Hepatocyte (in vitro differentiated cells): ENCODE measurements around the gene HK2. TPM values are rescaled to one million over a fixed set of nuclear protein-coding genes. Genes with fewer than 3 reads are reported as not detected.

Source experiments
- DNase-seq: peaks from one replicate; pipeline ENCODE4 v3.0.0-alpha.2; 2016; ENCODE audit warnings: low spot score
- H2AFZ ChIP-seq: fragments of 200-600 bp; sonication (generic); 2 replicates; pipeline ENCODE4 v1.6.0; 2016; ENCODE audit warnings: antibody characterized with exemption, mild to moderate bottlenecking
- H3K27ac ChIP-seq: fragments of 200-600 bp; sonication (generic); 2 replicates; pipeline ENCODE4 v1.5.1; 2016; ENCODE audit warnings: mild to moderate bottlenecking
- H3K27me3 ChIP-seq: fragments of 200-600 bp; sonication (generic); 2 replicates; pipeline ENCODE4 v1.6.1; 2016
- H3K36me3 ChIP-seq: fragments of 200-600 bp; sonication (generic); replicated peaks from 2 replicates; pipeline ENCODE4 v1.5.1; 2016; ENCODE audit warnings: low read depth; ENCODE audit not compliant: insufficient read depth
- H3K4me1 ChIP-seq: fragments of 200-600 bp; sonication (generic); 2 replicates; pipeline ENCODE4 v1.5.1; 2016; ENCODE audit warnings: mild to moderate bottlenecking, moderate library complexity; ENCODE audit not compliant: insufficient read depth
- H3K4me2 ChIP-seq: fragments of 200-600 bp; sonication (generic); 2 replicates; pipeline ENCODE4 v1.6.0; 2016
- H3K4me3 ChIP-seq: fragments of 200-600 bp; sonication (generic); 2 replicates; pipeline ENCODE4 v1.5.1; 2016; ENCODE audit warnings: mild to moderate bottlenecking
- H3K79me2 ChIP-seq: fragments of 200-600 bp; sonication (generic); 2 replicates; pipeline ENCODE4 v1.6.0; 2017; ENCODE audit warnings: mild to moderate bottlenecking
- H3K9me2 ChIP-seq: fragments of 200-600 bp; sonication (generic); replicated peaks from 2 replicates; pipeline ENCODE4 v1.6.0; 2017; ENCODE audit warnings: mild to moderate bottlenecking; ENCODE audit not compliant: insufficient read depth
- H3K9me3 ChIP-seq: fragments of 200-600 bp; sonication (generic); 2 replicates; pipeline ENCODE4 v1.5.1; 2016; ENCODE audit warnings: low read depth, mild to moderate bottlenecking
- H4K20me1 ChIP-seq: fragments of 200-600 bp; sonication (generic); 2 replicates; pipeline ENCODE4 v1.6.0; 2016; ENCODE audit warnings: mild to moderate bottlenecking; ENCODE audit not compliant: insufficient read depth, poor library complexity, severe bottlenecking
- CTCF ChIP-seq: fragments of 200-600 bp; sonication (generic); IDR thresholded peaks from 2 replicates; pipeline ENCODE4 v1.5.1; 2016; ENCODE audit warnings: antibody characterized with exemption, mild to moderate bottlenecking; ENCODE audit not compliant: poor library complexity
- EZH2 ChIP-seq: fragments of 200-600 bp; sonication (generic); IDR thresholded peaks from 2 replicates; pipeline ENCODE4 v1.6.1; 2016; ENCODE audit warnings: antibody characterized with exemption, mild to moderate bottlenecking, borderline replicate concordance
- EZH2phosphoT487 ChIP-seq: fragments of 200-600 bp; sonication (generic); IDR thresholded peaks from one replicate; pipeline ENCODE4 v1.6.1; 2018; ENCODE audit warnings: antibody characterized with exemption, mild to moderate bottlenecking, low read depth, moderate library complexity; ENCODE audit not compliant: unreplicated experiment, severe bottlenecking
- WGBS: methylation state at CpG from one replicate; pipeline ENCODE4 v1.1.6; 2016; ENCODE audit warnings: low lambda C conversion rate; ENCODE audit errors: missing lambda C conversion rate; 5-methylcytosine and 5-hydroxymethylcytosine counted together
- polyA plus RNA-seq: library from polyadenylated mRNA; unstranded; fragments of >200 nt; fragmentation: Nextera tagmentation; extraction: Ambion mirVana; gene quantifications from 2 replicates; pipeline ENCODE4 v1.2.1, GENCODE V29; 2016
- total RNA-seq: library from RNA; depleted of rRNA; stranded (reverse); fragments of >200 nt; gene quantifications from 2 replicates; pipeline ENCODE4 v1.2.3, GENCODE V29; 2014

Gene HK2
- total and polyA plus RNA-seq, 2 experiments from 2014 or later = 25.4 to 25.6 TPM

- Histone ChIP-seq H3K36me3 (no peaks in the 10 kb centered on the region), H3K27me3 (no peaks in the 10 kb centered on the region), H4K20me1 (no peaks in the 10 kb centered on the region), H3K79me2 (no peaks in the 10 kb centered on the region), H2AFZ (no peak overlapping the region), H3K27ac (no peak overlapping the region), H3K4me3 (no peak overlapping the region), H3K4me1 (peaks cover 14% of the 10 kb centered on the region), H3K4me2 (no peak overlapping the region), H3K9me3 (no peaks in the 10 kb centered on the region), H3K9me2 (no peaks in the 10 kb centered on the region)
- TF ChIP-seq EZH2phosphoT487 = no peak
- no peak for TF ChIP-seq EZH2
- TF ChIP-seq CTCF = no peak
- 55% methylated on average over 2 of the region's 2 CpGs for WGBS
- no peak for DNase-seq
Observed at GRCh38 chr2:74814102-74814501, 19.8 kb upstream of the HK2 start.

GRCh38 chr2:74815941-74816340 lies 18.0 kb upstream of the HK2 start:
- H3K79me2 ChIP-seq = no peaks in the 10 kb centered on the region
- no peaks in the 10 kb centered on the region for H3K9me3 ChIP-seq
- H3K4me2 ChIP-seq = no peak overlapping the region
- no peak for DNase-seq
- no peak overlapping the region for H3K4me3 ChIP-seq
- WGBS = 92% methylated on average over 1 of the region's 1 CpG
- TF ChIP-seq CTCF (no peak), EZH2 (no peak), EZH2phosphoT487 (no peak)
- H4K20me1 ChIP-seq = no peaks in the 10 kb centered on the region
- H3K36me3 ChIP-seq = no peaks in the 10 kb centered on the region
- no peak overlapping the region for H2AFZ ChIP-seq
- peak overlapping the region; percentile 39 for H3K27ac ChIP-seq
- H3K4me1 ChIP-seq = peaks cover 14% of the 10 kb centered on the region
- H3K9me2 ChIP-seq = no peaks in the 10 kb centered on the region
- no peaks in the 10 kb centered on the region for H3K27me3 ChIP-seq

GRCh38 chr2:74816540-74817303 lies 17.2 kb upstream of the HK2 start:
- Histone ChIP-seq H3K36me3 (no peaks in the 10 kb centered on the region), H3K4me1 (peaks cover 14% of the 10 kb centered on the region), H3K9me3 (no peaks in the 10 kb centered on the region), H2AFZ (peak overlapping the region; percentile 23), H4K20me1 (no peaks in the 10 kb centered on the region), H3K79me2 (no peaks in the 10 kb centered on the region), H3K9me2 (no peaks in the 10 kb centered on the region), H3K27ac (peak overlapping the region; percentile 90), H3K4me3 (no peak overlapping the region), H3K27me3 (no peaks in the 10 kb centered on the region), H3K4me2 (peak overlapping the region; percentile 73)
- TF ChIP-seq CTCF (no peak), EZH2 (no peak), EZH2phosphoT487 (no peak)
- DNase-seq = peak; percentile 45
- WGBS = 20% methylated on average over 7 of the region's 7 CpGs
